Fibroblast of lung (primary cell): ENCODE measurements around the gene OFD1. TPM values are rescaled to one million over a fixed set of nuclear protein-coding genes. Genes with fewer than 3 reads are reported as not detected.

Experiments
- DNase-seq, 2 donors: peaks; one replicate each; pipeline versions ENCODE4 v3.0.0 to v3.0.0-alpha.2; 2010; ENCODE audit warnings: low read depth in 2 of 2
- H2AFZ ChIP-seq: 2 replicates; pipeline ENCODE4 v1.5.1; 2012; ENCODE audit warnings: low read length, control low read depth, inconsistent platforms
- H3K27ac ChIP-seq: 2 replicates; pipeline ENCODE4 v1.5.1; 2011; ENCODE audit warnings: low read length, control low read depth; ENCODE audit not compliant: insufficient read depth
- H3K27me3 ChIP-seq: 2 replicates; pipeline ENCODE4 v1.5.1; 2011; ENCODE audit warnings: mild to moderate bottlenecking, low read length; ENCODE audit not compliant: control insufficient read depth, insufficient read depth
- H3K36me3 ChIP-seq: 2 replicates; pipeline ENCODE4 v1.5.1; 2011; ENCODE audit warnings: low read length; ENCODE audit not compliant: control insufficient read depth, insufficient read depth
- H3K4me1 ChIP-seq: 2 replicates; pipeline ENCODE4 v1.5.1; 2011; ENCODE audit warnings: low read length; ENCODE audit not compliant: control insufficient read depth, insufficient read depth; ENCODE audit errors: extremely low read depth
- H3K4me2 ChIP-seq: 2 replicates; pipeline ENCODE4 v1.5.1; 2011; ENCODE audit warnings: low read length, control low read depth; ENCODE audit not compliant: insufficient read depth; ENCODE audit errors: extremely low read depth
- H3K4me3 ChIP-seq, 4 experiments: fragments of 200-600 bp in 1 of 4; sonication (generic) in 1 of 4; replicated peaks in 1 of 4; 2 replicates each; pipeline ENCODE4 v1.5.1; 2011 to 2016; ENCODE audit warnings: low read length in 4 of 4, low read depth in 3 of 4, mild to moderate bottlenecking in 3 of 4, control low read depth in 2 of 4, inconsistent platforms in 1 of 4, mixed read lengths in 1 of 4; ENCODE audit not compliant: insufficient read depth in 1 of 4; ENCODE audit errors: control extremely low read depth in 1 of 4
- H3K79me2 ChIP-seq: 2 replicates; pipeline ENCODE4 v1.5.1; 2012; ENCODE audit warnings: mild to moderate bottlenecking, low read length, inconsistent platforms; ENCODE audit not compliant: control insufficient read depth, insufficient read depth
- H3K9ac ChIP-seq: 2 replicates; pipeline ENCODE4 v1.5.1; 2011; ENCODE audit warnings: mild to moderate bottlenecking, low read length, control low read depth; ENCODE audit not compliant: insufficient read depth
- H3K9me3 ChIP-seq: 2 replicates; pipeline ENCODE4 v1.5.1; 2012; ENCODE audit warnings: low read depth, low read length; ENCODE audit not compliant: control insufficient read depth, insufficient read depth
- H4K20me1 ChIP-seq: 2 replicates; pipeline ENCODE4 v1.5.1; 2011; ENCODE audit warnings: low read length; ENCODE audit not compliant: control insufficient read depth, insufficient read depth; ENCODE audit errors: extremely low read depth
- CTCF ChIP-seq, 2 donors: IDR thresholded peaks in 1 of 2; conservative IDR thresholded peaks in 1 of 2; 1 replicate in 1 of 2; 2 replicates in 1 of 2; pipeline ENCODE4 v1.5.1; 2011 to 2012; ENCODE audit warnings: low read length in 2 of 2, control low read depth in 1 of 2, inconsistent platforms in 1 of 2, low read depth in 1 of 2, mild to moderate bottlenecking in 1 of 2
- EZH2 ChIP-seq: IDR thresholded peaks from 2 replicates; pipeline ENCODE4 v1.5.1; 2012; ENCODE audit warnings: low read length, control low read depth, mild to moderate bottlenecking; ENCODE audit errors: missing control alignments
- polyA plus RNA-seq, 2 donors: library from polyadenylated mRNA; depleted of rRNA in 1 of 2; stranded (reverse) in 1 of 2; unstranded in 1 of 2; fragments of >200 nt; gene quantifications; 2 replicates each; pipeline ENCODE4 v1.2.1, GENCODE V29; 2011 to 2012; ENCODE audit warnings: missing spikeins in 1 of 2
- total RNA-seq: library from RNA; depleted of rRNA; stranded (reverse); fragments of >200 nt; gene quantifications from 2 replicates; pipeline ENCODE4 v1.2.1, GENCODE V29; 2014

Gene OFD1
- total and polyA plus RNA-seq, 2 donors (not counting 1 experiment from before 2014, with no cell fraction given) = 7.6 to 15.5 TPM

- Histone ChIP-seq H3K4me2 (no peak overlapping the region), H3K9ac (no peak overlapping the region), H3K27ac (no peak overlapping the region)
Observed at GRCh38 chrX:13716905-13717304, 17.6 kb upstream of the OFD1 start.

GRCh38 chrX:13717700-13718472 is 16.7 kb upstream of the OFD1 start:
- DNase-seq = peak; percentile 47 to 69
- Histone ChIP-seq H3K4me1 (peaks cover 2% of the 10 kb centered on the region), H3K36me3 (no peaks in the 10 kb centered on the region), H3K9ac (no peak overlapping the region), H3K4me3 (no peak overlapping the region), H3K27ac (peak overlapping the region; percentile 71), H4K20me1 (no peaks in the 10 kb centered on the region), H3K79me2 (peaks cover 12% of the 10 kb centered on the region), H3K9me3 (no peaks in the 10 kb centered on the region), H3K4me2 (no peak overlapping the region), H2AFZ (no peak overlapping the region), H3K27me3 (no peaks in the 10 kb centered on the region)
- no peak for TF ChIP-seq CTCF (conservative IDR thresholded peaks at IDR 0.05 in 1 of 2, IDR thresholded peaks at IDR 0.05 in 1 of 2; ENCODE audit: low read depth in 1 of 2, low read length in 2 of 2)
- TF ChIP-seq EZH2 = no peak

More at GRCh38 chrX:13716905-13717304, 17.6 kb upstream of the OFD1 start:
- H3K4me1 ChIP-seq = peaks cover 2% of the 10 kb centered on the region
- H3K4me3 ChIP-seq = no peak overlapping the region
- H3K27me3 ChIP-seq = no peaks in the 10 kb centered on the region
- no peak for DNase-seq
- H3K9me3 ChIP-seq = no peaks in the 10 kb centered on the region
- H4K20me1 ChIP-seq = no peaks in the 10 kb centered on the region
- H3K36me3 ChIP-seq = no peaks in the 10 kb centered on the region
- peaks cover 12% of the 10 kb centered on the region for H3K79me2 ChIP-seq
- no peak overlapping the region for H2AFZ ChIP-seq
- TF ChIP-seq EZH2 = no peak
- TF ChIP-seq CTCF (conservative IDR thresholded peaks at IDR 0.05 in 1 of 2, IDR thresholded peaks at IDR 0.05 in 1 of 2; ENCODE audit: low read depth in 1 of 2, low read length in 2 of 2) = no peak

- TF ChIP-seq EZH2 (no peak), CTCF (conservative IDR thresholded peaks at IDR 0.05 in 1 of 2, IDR thresholded peaks at IDR 0.05 in 1 of 2; ENCODE audit: low read depth in 1 of 2, low read length in 2 of 2) (no peak)
- peaks cover 2% of the 10 kb centered on the region for H3K4me1 ChIP-seq
- H3K4me2 ChIP-seq = no peak overlapping the region
- no peak overlapping the region for H3K4me3 ChIP-seq
- H3K27me3 ChIP-seq = no peaks in the 10 kb centered on the region
- peaks cover 18% of the 10 kb centered on the region for H3K79me2 ChIP-seq
- no peak overlapping the region for H3K9ac ChIP-seq
- no peak overlapping the region for H3K27ac ChIP-seq
- no peaks in the 10 kb centered on the region for H3K36me3 ChIP-seq
- H4K20me1 ChIP-seq = no peaks in the 10 kb centered on the region
- peak in 1 of 2 donors; percentile 33 for DNase-seq
- H3K9me3 ChIP-seq = no peaks in the 10 kb centered on the region
- no peak overlapping the region for H2AFZ ChIP-seq
Observed at GRCh38 chrX:13719192-13719856, 15.2 kb upstream of the OFD1 start.
